ENCODE results near the gene MPV17L2. TPM values are rescaled to one million over a fixed set of nuclear protein-coding genes. Genes with fewer than 3 reads are reported as not detected.

The MPV17L2 gene
- total and polyA plus RNA-seq, 2 donors (not counting 1 experiment from before 2014, with no cell fraction given): 8.6 to 23.0 TPM

GRCh38 chr19:18155095-18156087, 37.6 kb upstream of the MPV17L2 start:
- ChIA-PET CTCF (interaction anchor here (0.7 to 1.9 kb wide), 7 partner anchors 8 to 124 kb away, joined by 3 to 8 read pairs (median 3); no protein-coding TSS in a partner anchor), POLR2A (interaction anchor here (0.6 to 0.7 kb wide), 2 partner anchors 26 to 136 kb away, joined by 4 read pairs; no protein-coding TSS in a partner anchor)
- WGBS (ENCODE audit: insufficient coverage): 98% methylated on average over 40 of the region's 43 CpGs
- no peaks in the 10 kb centered on the region for H3K27me3 Mint-ChIP-seq
- Histone ChIP-seq H3K36me3 (replicated peaks in 1 of 2; ENCODE audit: control extremely low read depth in 1 of 2, control insufficient read depth in 1 of 2, extremely low read depth in 1 of 2, insufficient read depth in 2 of 2, low read length in 1 of 2) (peaks cover 0 to 4% of the 10 kb centered on the region in 2 experiments), H3K27ac (ENCODE audit: low read length in 2 of 2) (no peak overlapping the region), H2AFZ (ENCODE audit: insufficient read depth, low read depth, low read length, poor library complexity, severe bottlenecking) (no peak overlapping the region), H3K4me1 (ENCODE audit: control insufficient read depth in 2 of 2, insufficient read depth in 2 of 2, low read length in 2 of 2) (peaks cover 15 to 28% of the 10 kb centered on the region in 2 donors), H4K20me1 (ENCODE audit: control insufficient read depth, insufficient read depth, low read length, poor library complexity, severe bottlenecking) (peaks cover 17% of the 10 kb centered on the region), H3K4me3 (ENCODE audit: control extremely low read depth in 1 of 5, extremely low read depth in 1 of 5, insufficient read depth in 1 of 5, low read depth in 2 of 5, low read length in 4 of 5) (no peak overlapping the region), H3K27me3 (replicated peaks in 1 of 4; ENCODE audit: control extremely low read depth in 1 of 4, control insufficient read depth in 3 of 4, insufficient read depth in 4 of 4, low read length in 3 of 4) (no peaks in the 10 kb centered on the region), H3K9me3 (ENCODE audit: control extremely low read depth in 1 of 3, control insufficient read depth in 2 of 3, insufficient read depth in 1 of 3, low read length in 2 of 3) (no peaks in the 10 kb centered on the region), H3K79me2 (ENCODE audit: control insufficient read depth, insufficient read depth, low read length) (peaks cover 10% of the 10 kb centered on the region), H3K9ac (ENCODE audit: low read length) (no peak overlapping the region), H3K4me2 (replicated peaks; ENCODE audit: low read depth, low read length, poor library complexity, severe bottlenecking) (no peak overlapping the region)
- intact Hi-C loops (cut with micrococcal nuclease): no loop called here
- no peak overlapping the region for H3K27ac Mint-ChIP-seq
- DNase-seq: no peak
- no peak for ATAC-seq (ENCODE audit: low read depth)
- TF ChIP-seq, protein P1, sequence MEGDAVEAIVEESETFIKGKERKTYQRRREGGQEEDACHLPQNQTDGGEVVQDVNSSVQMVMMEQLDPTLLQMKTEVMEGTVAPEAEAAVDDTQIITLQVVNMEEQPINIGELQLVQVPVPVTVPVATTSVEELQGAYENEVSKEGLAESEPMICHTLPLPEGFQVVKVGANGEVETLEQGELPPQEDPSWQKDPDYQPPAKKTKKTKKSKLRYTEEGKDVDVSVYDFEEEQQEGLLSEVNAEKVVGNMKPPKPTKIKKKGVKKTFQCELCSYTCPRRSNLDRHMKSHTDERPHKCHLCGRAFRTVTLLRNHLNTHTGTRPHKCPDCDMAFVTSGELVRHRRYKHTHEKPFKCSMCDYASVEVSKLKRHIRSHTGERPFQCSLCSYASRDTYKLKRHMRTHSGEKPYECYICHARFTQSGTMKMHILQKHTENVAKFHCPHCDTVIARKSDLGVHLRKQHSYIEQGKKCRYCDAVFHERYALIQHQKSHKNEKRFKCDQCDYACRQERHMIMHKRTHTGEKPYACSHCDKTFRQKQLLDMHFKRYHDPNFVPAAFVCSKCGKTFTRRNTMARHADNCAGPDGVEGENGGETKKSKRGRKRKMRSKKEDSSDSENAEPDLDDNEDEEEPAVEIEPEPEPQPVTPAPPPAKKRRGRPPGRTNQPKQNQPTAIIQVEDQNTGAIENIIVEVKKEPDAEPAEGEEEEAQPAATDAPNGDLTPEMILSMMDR (IDR thresholded peaks at IDR 0.05): no peak
- TF ChIP-seq EZH2 (IDR thresholded peaks at IDR 0.05; ENCODE audit: borderline replicate concordance, insufficient read depth, low read depth, low read length, poor library complexity, severe bottlenecking): no peak
- H3K9me3 Mint-ChIP-seq (ENCODE audit: insufficient read depth): no peaks in the 10 kb centered on the region
- peak overlapping the region; percentile 47 for H3K4me3 Mint-ChIP-seq
- peaks cover 25% of the 10 kb centered on the region for H3K4me1 Mint-ChIP-seq

DNA sequence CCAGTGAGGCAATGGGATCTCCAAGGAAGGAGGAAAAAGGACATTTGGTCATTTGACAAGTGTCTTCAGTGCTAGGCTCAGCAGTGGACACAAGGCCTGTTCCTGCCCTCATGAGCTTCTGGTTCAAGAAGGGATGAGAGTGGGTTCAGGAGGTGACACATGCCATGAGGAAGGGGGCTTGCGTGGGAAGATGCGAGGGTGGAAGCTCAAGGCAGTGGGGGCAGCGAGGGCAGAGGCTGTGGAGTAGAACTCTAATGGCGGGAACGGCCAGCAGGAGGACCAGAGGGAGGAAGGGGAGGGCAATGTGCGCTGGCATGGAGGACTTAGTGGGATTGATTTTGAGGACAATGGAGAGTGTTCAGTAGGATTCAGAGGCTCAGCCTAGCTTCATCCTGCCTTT, 36.8 kb upstream of the MPV17L2 start:
- no peak overlapping the region for H3K27ac Mint-ChIP-seq
- H3K4me1 Mint-ChIP-seq: peaks cover 27% of the 10 kb centered on the region
- WGBS (ENCODE audit: insufficient coverage): 96% methylated on average over 4 of the region's 6 CpGs
- ChIA-PET CTCF (interaction anchor here (1.3 to 1.9 kb wide), 3 partner anchors 12 to 96 kb away, joined by 3 to 8 read pairs (median 7); no protein-coding TSS in a partner anchor), POLR2A (no interaction called here)
- Histone ChIP-seq H3K79me2 (ENCODE audit: control insufficient read depth, insufficient read depth, low read length) (peaks cover 10% of the 10 kb centered on the region), H4K20me1 (ENCODE audit: control insufficient read depth, insufficient read depth, low read length, poor library complexity, severe bottlenecking) (peaks cover 17% of the 10 kb centered on the region), H3K9me3 (ENCODE audit: control extremely low read depth in 1 of 3, control insufficient read depth in 2 of 3, insufficient read depth in 1 of 3, low read length in 2 of 3) (no peaks in the 10 kb centered on the region), H3K27ac (ENCODE audit: low read length in 2 of 2) (no peak overlapping the region), H3K27me3 (replicated peaks in 1 of 4; ENCODE audit: control extremely low read depth in 1 of 4, control insufficient read depth in 3 of 4, insufficient read depth in 4 of 4, low read length in 3 of 4) (no peaks in the 10 kb centered on the region), H3K4me3 (ENCODE audit: control extremely low read depth in 1 of 5, extremely low read depth in 1 of 5, insufficient read depth in 1 of 5, low read depth in 2 of 5, low read length in 4 of 5) (no peak overlapping the region), H2AFZ (ENCODE audit: insufficient read depth, low read depth, low read length, poor library complexity, severe bottlenecking) (no peak overlapping the region), H3K4me1 (ENCODE audit: control insufficient read depth in 2 of 2, insufficient read depth in 2 of 2, low read length in 2 of 2) (peaks cover 21 to 31% of the 10 kb centered on the region in 2 donors), H3K36me3 (replicated peaks in 1 of 2; ENCODE audit: control extremely low read depth in 1 of 2, control insufficient read depth in 1 of 2, extremely low read depth in 1 of 2, insufficient read depth in 2 of 2, low read length in 1 of 2) (peaks cover 0 to 2% of the 10 kb centered on the region in 2 experiments), H3K4me2 (replicated peaks; ENCODE audit: low read depth, low read length, poor library complexity, severe bottlenecking) (no peak overlapping the region), H3K9ac (ENCODE audit: low read length) (no peak overlapping the region)
- DNase-seq (no peak), ATAC-seq (ENCODE audit: low read depth) (no peak)
- intact Hi-C loops (cut with micrococcal nuclease): no loop called here
- no peaks in the 10 kb centered on the region for H3K9me3 Mint-ChIP-seq (ENCODE audit: insufficient read depth)
- H3K27me3 Mint-ChIP-seq: no peaks in the 10 kb centered on the region
- no peak for TF ChIP-seq EZH2 (IDR thresholded peaks at IDR 0.05; ENCODE audit: borderline replicate concordance, insufficient read depth, low read depth, low read length, poor library complexity, severe bottlenecking)
- TF ChIP-seq, protein P1 (IDR thresholded peaks at IDR 0.05): no peak
- H3K4me3 Mint-ChIP-seq: no peak overlapping the region
